Stimulated activated CD8-positive, alpha-beta memory T cell treated with anti-CD3 and anti-CD28 coated beads, Interleukin-7, amount 100 ng/mL, for 24 hours (primary cell): Measurements from ENCODE around the gene PDE7B.
"Not testable (repeated sequence)": the region's sequence is repeated elsewhere in the genome, so short reads cannot be mapped to it uniquely, and the experiment has no call there.

Source experiments
- DNase-seq: peaks from one replicate; pipeline ENCODE4 v3.0.0-alpha.2; 2020; ENCODE audit warnings: low read depth

PDE7B gene

DNA sequence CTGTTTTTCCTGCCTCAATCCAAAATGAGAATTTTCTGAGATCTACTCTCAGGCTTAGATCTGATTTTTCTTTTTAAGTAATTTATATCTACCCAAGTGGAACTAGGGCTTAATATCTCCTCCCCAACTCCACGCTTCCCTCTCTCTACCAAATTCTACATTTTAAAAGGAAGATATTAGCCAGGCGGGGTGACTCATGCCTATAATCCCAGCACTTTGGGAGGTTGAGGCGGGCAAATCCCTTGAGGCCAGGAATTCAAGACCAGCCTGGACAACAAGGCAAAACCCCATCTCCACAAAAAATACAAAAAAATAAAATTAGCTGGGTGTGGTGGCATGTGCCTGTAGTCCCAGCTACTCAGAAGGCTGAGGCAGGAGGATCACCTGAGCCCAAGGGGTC, 337.6 kb downstream of the PDE7B start:
- DNase-seq: no peak

DNA sequence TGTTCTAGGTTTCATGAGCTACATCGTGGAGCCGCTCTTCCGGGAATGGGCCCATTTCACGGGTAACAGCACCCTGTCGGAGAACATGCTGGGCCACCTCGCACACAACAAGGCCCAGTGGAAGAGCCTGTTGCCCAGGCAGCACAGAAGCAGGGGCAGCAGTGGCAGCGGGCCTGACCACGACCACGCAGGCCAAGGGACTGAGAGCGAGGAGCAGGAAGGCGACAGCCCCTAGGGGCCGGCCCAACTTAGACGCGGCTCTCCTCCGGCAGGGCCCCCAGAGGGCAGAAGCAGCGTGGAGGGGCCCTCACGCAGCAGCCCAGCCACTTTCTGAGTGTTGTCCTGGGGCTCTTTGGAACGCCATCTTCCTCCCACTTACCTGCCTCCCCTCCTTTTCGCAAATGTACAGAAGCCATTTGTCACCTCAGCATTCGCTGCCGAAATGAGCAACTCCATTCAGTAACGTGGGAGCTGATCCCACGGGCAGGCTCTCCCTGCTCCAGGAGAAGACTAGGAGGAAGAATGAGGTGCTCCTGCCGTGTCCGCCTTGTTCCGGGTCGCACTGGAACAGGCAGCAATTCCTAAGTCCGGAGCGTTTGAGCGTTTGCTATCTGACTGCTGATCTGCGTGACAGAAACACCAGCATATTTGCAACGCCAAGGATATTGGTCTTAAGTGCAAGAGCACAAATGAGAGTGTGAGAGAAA, 340.3 kb downstream of the PDE7B start:
- no peak for DNase-seq

GRCh38 chr6:136192902-136193301, 341.4 kb downstream of the PDE7B start:
- DNase-seq: no peak

GRCh38 chr6:136201732-136202131, 350.2 kb downstream of the PDE7B start:
- no peak for DNase-seq

DNA sequence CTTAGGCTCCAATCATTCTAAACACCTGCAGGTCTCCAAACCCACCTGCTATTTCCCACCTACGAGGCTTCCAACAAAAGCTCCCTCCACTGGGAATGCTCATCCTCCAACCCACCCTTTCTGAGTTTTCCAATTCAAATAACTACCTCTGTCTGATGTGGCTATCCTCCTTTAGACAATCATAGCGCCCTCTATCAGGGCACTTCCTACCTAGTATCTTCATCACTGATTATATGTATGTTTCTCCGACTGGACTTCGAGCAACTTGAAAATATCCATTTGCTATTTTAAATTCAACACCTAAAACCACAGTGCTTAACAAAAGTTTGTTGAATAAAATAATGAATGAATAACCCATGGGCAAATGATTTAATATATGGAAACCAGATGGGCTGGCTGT, 357.3 kb downstream of the PDE7B start:
- DNase-seq: no peak

DNA sequence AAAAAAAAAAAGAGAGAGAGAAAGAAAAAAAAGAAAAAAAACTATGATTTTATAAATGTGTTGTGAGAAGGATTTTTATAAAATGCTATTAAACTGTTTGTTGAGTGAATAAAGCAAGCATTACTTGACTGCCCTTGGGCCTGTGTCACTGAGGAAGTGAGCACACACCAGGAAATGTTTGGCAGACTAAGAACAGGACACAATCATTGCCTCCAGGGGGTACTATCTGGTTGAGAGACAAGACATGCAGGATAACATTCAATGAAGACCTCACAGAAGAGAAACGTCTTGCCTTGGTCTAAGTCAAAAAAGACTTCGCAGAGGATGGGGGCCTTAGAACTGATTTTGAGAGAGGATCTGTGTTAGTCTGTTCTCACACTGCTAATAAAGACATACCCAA, 358.0 kb downstream of the PDE7B start:
- no peak for DNase-seq

- no peak for DNase-seq
These were observed 359.1 kb downstream of the PDE7B start for GRCh38 chr6:136210398-136211165.

- no peak for DNase-seq
These were observed 361.1 kb downstream of the PDE7B start for GRCh38 chr6:136212608-136213007.

GRCh38 chr6:136213012-136213539, 361.6 kb downstream of the PDE7B start:
- DNase-seq: no peak

DNA sequence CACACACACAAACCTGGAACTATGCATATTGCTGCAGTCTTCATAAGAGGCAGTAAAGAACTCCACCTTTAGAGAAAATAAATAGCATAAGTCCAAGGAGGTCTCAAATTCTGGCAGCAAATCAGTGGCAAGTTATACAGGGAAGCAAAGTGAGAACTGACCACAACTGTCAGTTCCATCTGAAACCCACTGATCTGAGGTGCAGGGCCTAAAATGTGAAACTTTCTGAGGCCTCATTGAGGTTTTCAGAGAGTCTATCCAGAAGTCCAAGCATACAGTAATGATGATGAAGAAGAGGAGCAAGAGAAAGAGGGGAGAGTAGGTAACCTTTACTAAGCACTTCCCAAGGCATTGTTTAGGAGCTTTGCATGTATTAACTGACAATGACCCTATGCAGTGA, 362.4 kb downstream of the PDE7B start:
- DNase-seq: no peak

- no peak for DNase-seq
These were observed 365.3 kb downstream of the PDE7B start for GRCh38 chr6:136216503-136217401.

DNA sequence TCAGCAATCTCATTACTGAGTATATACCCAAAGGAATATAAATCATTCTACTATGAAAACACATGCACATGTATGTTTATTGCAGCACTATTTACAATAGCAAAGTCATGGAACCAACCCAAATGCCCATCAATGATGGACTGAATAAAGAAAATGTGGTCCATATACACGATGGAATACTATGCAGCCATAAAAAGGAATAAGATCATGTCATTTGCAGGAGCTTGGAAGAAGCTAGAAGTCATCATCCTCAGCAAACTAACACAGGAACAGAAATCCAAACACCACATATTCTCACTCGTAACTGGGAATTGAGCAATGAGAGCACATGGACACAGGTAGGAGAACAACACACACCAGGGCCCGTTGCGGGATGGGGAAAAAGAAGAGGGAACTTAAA, 373.5 kb downstream of the PDE7B start:
- DNase-seq: not testable (repeated sequence)

DNA sequence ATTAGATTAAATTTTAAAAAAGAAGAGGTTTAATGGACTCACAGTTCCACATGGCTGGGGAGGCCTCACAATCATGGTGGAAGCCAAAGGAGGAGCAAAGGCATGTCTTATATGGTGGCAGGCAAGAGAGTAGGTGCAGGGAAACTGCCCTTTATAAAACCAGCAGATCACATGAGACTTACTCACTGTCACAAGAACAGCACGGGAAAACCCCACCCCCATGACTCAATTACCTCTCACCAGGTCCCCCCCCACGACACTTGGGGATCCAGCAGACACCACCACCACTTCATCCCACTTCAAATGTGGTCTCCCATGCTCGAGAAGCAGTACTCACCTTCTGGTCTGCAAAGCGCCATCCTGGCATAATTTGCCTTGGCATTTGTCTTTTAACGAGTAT, 374.0 kb downstream of the PDE7B start:
- DNase-seq: peak; percentile 7

DNA sequence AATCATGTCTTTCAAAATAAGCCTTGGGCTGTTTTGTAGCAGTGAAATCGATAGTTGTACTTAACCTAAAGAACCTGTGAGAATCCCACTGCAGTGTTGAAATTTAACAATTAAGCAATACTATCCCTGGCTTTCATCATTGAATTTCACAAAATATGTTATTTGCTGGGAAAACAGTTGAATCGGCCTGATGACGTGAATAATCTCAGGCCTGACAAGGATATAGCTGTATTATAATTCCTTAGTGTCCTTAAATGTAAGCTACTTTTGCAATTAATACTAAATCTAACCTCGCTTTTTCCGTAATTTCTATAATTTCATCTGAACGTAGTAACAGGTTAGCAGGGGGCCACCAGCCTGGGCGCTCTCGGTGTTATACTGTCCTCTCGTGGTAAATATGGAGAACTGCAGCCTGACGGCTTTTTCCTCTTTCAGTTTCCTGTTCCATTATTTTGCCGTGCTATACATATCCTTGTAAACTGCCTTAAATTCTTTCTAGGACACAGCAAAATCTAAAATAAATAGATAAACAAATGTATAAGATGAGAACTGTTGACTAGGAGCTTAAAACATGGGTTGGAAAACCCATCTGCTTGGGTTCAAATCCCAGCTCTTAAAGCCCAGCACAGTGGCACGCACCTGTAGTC, 374.6 kb downstream of the PDE7B start:
- peak; percentile 15 for DNase-seq

GRCh38 chr6:136226674-136227377, 375.3 kb downstream of the PDE7B start:
- DNase-seq: no peak

GRCh38 chr6:136228814-136229213, 377.3 kb downstream of the PDE7B start:
- DNase-seq: no peak

- DNase-seq: no peak
These were observed 378.8 kb downstream of the PDE7B start for GRCh38 chr6:136230219-136230853.

- DNase-seq: no peak
These were observed 381.2 kb downstream of the PDE7B start for GRCh38 chr6:136232701-136233100.

- DNase-seq: no peak
These were observed 383.7 kb downstream of the PDE7B start for GRCh38 chr6:136235233-136235564.

- no peak for DNase-seq
These were observed 385.2 kb downstream of the PDE7B start for GRCh38 chr6:136236466-136237293.
